Measurements from ENCODE around the gene PAPPA2. TPM values are rescaled to one million over a fixed set of nuclear protein-coding genes. Genes with fewer than 3 reads are reported as not detected.

The PAPPA2 gene
- total RNA-seq, 1 experiment from 2014 or later, result 2.0 TPM

DNA sequence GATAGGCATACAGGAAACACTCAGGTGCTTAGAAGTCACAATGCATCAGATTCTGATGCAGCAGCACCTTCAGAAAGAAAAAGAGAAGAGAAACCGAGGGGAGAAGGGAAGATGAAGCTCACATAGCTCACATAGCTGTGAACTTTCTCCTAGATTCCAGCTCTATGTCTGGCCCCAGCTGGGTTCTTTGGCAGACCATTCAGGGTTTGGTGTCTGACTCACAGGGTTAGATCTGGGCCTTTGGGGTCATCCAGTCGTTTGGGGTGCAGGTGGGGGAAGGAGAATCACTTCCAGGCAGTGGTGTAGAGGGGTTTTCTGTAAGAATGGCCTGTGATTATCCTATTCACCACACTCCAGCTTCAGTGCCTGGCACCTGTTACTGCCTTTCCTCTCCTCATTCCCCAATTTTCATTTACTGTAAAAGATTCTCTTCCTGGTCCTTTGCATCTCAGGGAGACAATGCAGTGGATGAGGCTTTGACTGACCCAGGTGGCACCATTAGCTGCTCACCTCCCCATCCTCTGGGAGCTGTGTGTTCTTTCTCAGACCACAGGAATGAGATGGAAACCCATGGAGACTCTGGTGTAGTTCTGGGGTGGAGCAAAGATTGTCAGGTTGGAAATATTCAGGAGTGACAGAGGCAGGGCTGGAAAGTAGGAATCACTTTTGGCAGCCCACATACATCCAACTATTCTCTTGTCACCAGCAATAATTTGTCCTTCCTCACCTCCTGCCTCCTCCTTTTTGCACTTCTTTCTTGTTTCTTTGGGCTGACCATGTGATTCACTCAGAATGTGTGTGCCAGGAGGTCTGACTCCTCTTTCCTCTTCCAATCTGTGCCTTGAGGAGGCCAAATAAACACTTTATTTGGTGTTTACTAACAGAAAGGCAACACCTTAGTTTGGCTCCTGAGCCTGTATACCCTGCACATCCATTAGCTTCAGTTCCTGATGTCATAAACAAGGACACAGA, 103.3 kb downstream of the PAPPA2 start:
- no peak for DNase-seq (ENCODE audit: low read depth, low spot score)
- in situ Hi-C loops (cut with HindIII; ENCODE audit: low pct_unique_long_range_greater_than_20kb, low sequenced_read_pairs), result no loop called here

GRCh38 chr1:176567190-176567794, 104.3 kb downstream of the PAPPA2 start:
- no peak for DNase-seq (ENCODE audit: low read depth, low spot score)

DNA sequence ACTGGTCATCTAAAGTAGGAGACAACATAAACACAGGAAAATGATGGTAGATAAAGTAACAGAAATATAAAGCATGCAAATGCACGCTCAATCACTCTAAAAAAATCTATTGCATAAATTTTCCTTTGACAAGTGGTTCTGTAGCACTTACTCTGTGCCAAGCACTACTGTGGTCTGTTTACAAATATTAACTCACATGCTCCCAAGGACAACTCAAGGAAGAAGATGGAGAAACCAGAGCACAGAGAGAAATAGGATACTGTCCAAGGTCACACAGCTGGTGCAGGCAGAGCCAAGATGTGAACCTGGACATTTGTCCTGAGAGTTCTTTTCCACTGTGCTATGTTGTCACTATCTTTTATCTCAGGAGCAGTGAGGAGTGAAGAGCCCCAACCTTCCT, 105.2 kb downstream of the PAPPA2 start:
- in situ Hi-C loops (cut with HindIII; ENCODE audit: low pct_unique_long_range_greater_than_20kb, low sequenced_read_pairs), result no loop called here
- no peak for DNase-seq (ENCODE audit: low read depth, low spot score)

More at GRCh38 chr1:176567190-176567794, 104.3 kb downstream of the PAPPA2 start:
- in situ Hi-C loops (cut with HindIII; ENCODE audit: low pct_unique_long_range_greater_than_20kb, low sequenced_read_pairs), result no loop called here

DNA sequence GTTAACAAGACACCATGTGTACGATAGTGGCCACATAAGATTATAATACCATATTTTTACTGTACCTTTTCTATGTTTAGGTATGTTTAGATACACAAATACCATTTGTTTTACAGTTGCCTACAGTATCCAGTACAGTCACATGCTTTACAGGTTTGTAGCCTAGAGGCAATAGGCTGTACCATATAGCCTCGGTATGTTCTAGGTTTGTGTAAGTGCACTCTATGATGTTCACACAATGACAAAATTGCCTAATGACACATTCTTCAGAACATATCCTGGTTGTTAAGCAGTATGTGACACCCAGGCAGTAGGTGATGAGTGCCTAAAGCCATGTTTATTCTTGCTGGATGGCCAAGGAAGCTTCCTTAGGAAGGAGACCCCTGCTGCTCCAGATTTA, 111.8 kb downstream of the PAPPA2 start:
- no peak for DNase-seq (ENCODE audit: low read depth, low spot score)
- in situ Hi-C loops (cut with HindIII; ENCODE audit: low pct_unique_long_range_greater_than_20kb, low sequenced_read_pairs), result no loop called here

- no peak for DNase-seq (ENCODE audit: low read depth, low spot score)
- in situ Hi-C loops (cut with HindIII; ENCODE audit: low pct_unique_long_range_greater_than_20kb, low sequenced_read_pairs), result no loop called here
Measured at GRCh38 chr1:176575991-176576390, 113.0 kb downstream of the PAPPA2 start.

DNA sequence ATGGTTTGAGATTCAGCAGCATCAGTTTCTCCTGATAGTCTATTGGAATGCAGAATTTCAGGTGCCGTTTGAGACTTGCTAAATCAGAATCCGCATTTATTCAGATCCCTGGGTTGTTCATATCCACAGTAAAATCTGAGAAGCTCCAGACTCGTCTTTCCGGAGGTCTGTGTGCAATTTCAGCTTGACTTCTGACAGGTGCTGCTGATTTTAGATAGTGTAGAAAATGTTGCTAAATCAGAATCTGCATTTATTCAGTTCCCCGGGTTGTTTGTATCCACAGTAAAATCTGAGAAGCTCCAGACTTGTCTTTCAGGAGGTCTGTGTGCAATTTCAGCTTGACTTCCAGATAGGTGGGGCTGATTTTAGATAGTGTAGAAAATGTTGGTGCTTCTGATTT, 113.7 kb downstream of the PAPPA2 start:
- in situ Hi-C loops (cut with HindIII; ENCODE audit: low pct_unique_long_range_greater_than_20kb, low sequenced_read_pairs), result no loop called here
- DNase-seq (ENCODE audit: low read depth, low spot score), result no peak

DNA sequence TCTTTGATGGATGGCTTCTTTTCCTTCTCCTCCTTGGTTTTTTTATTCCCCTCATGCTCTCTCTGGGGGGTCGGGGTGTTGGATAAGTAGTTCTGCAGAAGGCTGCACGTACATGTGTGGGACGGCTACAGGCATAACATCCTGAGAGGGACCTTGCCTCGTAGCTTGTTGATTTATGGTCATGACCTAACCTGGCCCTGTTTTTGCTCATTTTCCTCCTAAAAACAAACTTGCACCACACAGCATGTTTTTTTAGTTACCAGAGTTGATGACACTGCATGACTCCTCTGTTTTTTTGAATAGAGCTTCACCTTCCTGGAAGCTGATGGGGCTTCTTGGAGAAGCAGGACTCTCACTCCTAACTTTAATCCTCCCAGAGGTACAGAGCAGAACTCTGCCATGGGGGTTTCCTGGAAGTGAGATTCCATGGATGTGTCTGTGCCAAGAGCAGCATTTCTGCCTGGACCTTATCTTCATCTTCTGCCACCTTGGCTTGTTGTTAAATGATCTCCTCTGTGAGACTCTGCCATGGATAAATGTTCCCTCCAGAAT, 114.7 kb downstream of the PAPPA2 start:
- in situ Hi-C loops (cut with HindIII; ENCODE audit: low pct_unique_long_range_greater_than_20kb, low sequenced_read_pairs), result no loop called here
- DNase-seq (ENCODE audit: low read depth, low spot score), result no peak

DNA sequence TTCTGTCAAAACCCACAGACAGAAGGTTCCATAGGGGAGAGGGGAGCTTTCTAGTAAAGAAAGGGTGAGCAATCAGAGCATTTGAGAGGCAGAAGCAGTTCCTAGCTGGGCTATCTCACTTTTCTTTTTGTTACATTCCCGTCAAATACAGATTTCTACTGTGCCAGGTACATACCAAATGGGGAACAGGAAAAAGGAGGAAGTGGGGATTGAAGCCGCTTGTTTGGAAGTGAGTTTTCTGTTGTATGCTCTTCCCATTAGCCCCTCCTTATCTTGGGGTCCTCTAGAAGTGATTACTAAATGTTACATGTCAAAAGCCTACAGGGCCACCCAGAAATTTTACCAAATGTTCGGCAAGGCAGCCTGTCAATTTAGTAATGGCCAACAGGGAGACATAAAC, 116.1 kb downstream of the PAPPA2 start:
- in situ Hi-C loops (cut with HindIII; ENCODE audit: low pct_unique_long_range_greater_than_20kb, low sequenced_read_pairs), result no loop called here

DNA sequence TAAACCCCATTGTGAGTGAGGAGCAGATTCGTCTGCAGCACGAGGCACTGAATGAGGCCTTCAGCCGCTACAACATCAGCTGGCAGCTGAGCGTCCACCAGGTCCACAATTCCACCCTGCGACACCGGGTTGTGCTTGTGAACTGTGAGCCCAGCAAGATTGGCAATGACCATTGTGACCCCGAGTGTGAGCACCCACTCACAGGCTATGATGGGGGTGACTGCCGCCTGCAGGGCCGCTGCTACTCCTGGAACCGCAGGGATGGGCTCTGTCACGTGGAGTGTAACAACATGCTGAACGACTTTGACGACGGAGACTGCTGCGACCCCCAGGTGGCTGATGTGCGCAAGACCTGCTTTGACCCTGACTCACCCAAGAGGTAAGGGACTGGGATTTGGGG, 132.2 kb downstream of the PAPPA2 start:
- no peak for DNase-seq (ENCODE audit: low read depth, low spot score)
- in situ Hi-C loops (cut with HindIII; ENCODE audit: low pct_unique_long_range_greater_than_20kb, low sequenced_read_pairs), result no loop called here

More for the DNA sequence above, 116.1 kb downstream of the PAPPA2 start:
- no peak for DNase-seq (ENCODE audit: low read depth, low spot score)

- no peak for DNase-seq (ENCODE audit: low read depth, low spot score)
- in situ Hi-C loops (cut with HindIII; ENCODE audit: low pct_unique_long_range_greater_than_20kb, low sequenced_read_pairs), result no loop called here
Measured at GRCh38 chr1:176601348-176601747, 138.4 kb downstream of the PAPPA2 start.

DNA sequence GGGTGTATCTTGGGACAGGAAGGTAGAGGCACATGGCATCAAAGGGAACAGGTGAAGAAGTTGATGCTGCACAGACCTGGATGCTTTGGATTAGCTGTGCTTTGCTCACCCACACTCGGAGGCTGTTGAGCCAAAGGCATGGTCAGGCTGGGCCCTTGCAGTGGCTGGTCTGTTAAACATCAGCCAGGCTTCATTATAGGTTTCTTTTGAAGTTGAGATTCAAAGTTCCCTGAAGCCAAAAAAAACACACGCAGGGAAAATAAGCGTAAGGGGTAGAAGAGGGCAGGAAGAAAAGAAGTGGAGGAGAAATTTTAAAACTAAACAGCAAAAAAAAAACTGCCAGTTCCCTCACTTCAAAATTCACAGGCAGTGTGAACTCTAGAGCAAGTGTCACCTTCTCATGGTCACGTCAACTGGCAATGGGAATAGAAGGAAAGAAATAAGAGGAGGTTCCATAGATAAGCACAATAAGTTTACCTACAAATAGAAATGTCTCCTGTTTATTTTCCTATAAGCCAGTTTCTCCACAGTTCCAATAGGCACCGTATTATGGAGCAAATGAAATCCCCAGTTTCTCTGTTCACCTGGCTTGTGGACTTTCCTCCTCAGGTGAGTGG, 139.5 kb downstream of the PAPPA2 start:
- no peak for DNase-seq (ENCODE audit: low read depth, low spot score)
- in situ Hi-C loops (cut with HindIII; ENCODE audit: low pct_unique_long_range_greater_than_20kb, low sequenced_read_pairs), result no loop called here

GRCh38 chr1:176603696-176604095, 140.7 kb downstream of the PAPPA2 start:
- in situ Hi-C loops (cut with HindIII; ENCODE audit: low pct_unique_long_range_greater_than_20kb, low sequenced_read_pairs), result no loop called here
- no peak for DNase-seq (ENCODE audit: low read depth, low spot score)

- DNase-seq (ENCODE audit: low read depth, low spot score), result no peak
- in situ Hi-C loops (cut with HindIII; ENCODE audit: low pct_unique_long_range_greater_than_20kb, low sequenced_read_pairs), result no loop called here
Measured at GRCh38 chr1:176604461-176604860, 141.5 kb downstream of the PAPPA2 start.

- in situ Hi-C loops (cut with HindIII; ENCODE audit: low pct_unique_long_range_greater_than_20kb, low sequenced_read_pairs), result no loop called here
Measured at GRCh38 chr1:176605176-176605575, 142.2 kb downstream of the PAPPA2 start.

DNA sequence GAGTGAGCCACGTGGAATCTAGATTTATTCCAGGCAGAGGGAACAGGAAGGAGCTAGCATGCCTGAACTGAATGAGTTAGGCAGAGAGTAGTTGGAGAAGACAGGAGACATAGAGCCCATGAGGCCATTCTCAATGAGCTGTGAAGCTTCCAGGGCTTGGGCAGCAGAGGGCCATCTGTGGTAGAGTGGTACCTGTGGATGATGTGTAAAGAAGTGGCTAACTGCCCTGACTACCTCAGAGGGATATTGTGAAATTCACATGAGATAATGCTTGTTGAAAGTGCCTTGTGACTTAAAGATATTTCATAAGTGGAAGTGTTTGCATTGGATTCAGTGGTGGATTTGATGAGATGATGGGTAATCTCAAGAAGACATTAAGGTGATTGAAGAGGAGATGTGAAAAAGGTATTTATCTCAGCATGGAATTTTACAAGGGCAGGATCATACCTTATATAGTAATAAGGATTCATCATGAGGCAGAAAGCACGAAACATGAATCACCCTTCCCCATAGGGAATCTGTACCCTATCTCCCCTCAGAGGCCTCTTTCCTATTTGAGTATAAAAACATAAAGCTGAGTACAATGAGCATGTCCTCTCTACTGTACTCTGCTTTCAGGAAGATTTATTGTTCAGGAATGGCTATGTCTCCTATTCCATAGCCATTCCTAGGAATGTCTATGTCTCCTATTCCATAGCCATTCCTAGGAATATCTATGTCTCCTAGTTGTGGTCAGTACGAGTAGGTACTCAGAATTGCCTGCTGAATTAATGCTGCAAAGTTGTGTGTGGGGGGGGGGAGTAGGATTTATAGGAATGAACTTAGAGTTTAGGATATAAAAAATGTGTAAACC, 146.8 kb downstream of the PAPPA2 start:
- DNase-seq (ENCODE audit: low read depth, low spot score), result no peak
- in situ Hi-C loops (cut with HindIII; ENCODE audit: low pct_unique_long_range_greater_than_20kb, low sequenced_read_pairs), result no loop called here

More at GRCh38 chr1:176605176-176605575, 142.2 kb downstream of the PAPPA2 start:
- DNase-seq (ENCODE audit: low read depth, low spot score), result no peak

DNA sequence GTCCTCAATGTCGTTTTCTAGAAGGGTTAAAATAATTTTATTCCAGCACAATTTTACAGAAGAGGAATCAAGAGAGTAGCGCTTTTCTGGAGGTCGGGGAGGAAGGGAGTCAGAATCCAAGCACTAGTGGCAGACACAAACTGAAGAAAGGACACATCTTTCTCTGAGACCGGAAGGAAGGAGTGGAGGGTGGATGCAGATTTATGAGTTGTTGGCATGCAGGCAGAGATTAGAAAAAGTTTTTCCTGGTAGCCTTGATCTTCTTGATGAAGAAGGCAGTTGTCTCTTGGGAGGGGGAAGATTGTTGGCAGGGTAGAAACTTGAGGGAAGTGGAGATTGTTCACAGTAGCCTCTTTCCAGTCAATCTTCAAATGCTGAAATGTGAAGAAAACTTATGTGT, 149.8 kb downstream of the PAPPA2 start:
- no peak for DNase-seq (ENCODE audit: low read depth, low spot score)
- in situ Hi-C loops (cut with HindIII; ENCODE audit: low pct_unique_long_range_greater_than_20kb, low sequenced_read_pairs), result no loop called here

DNA sequence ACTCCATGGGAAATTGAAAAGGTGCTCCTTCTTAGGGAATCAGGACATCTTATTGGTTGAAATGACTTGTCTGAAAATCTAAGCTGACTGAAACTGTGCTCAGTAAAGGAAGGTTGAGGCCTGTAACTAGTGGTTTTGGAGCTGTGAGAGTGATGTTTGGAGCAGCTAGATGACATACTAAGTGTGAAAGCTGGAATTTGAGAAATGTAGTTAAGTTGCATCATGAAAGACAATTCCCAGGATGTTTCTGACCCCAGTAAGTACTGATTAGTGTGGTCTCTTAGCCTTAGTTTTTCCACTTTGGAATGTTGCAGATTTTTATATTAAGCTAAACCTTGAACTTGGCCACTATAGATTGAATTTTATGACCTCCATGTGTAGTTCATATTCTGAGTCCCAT, 154.9 kb downstream of the PAPPA2 start:
- no peak for DNase-seq (ENCODE audit: low read depth, low spot score)
- in situ Hi-C loops (cut with HindIII; ENCODE audit: low pct_unique_long_range_greater_than_20kb, low sequenced_read_pairs), result no loop called here

All from SK-MEL-5 (cell line).